Activated CD8-positive, alpha-beta memory T cell treated with anti-CD3 and anti-CD28 coated beads, Interleukin-2, amount 50 U/mL, for 48 hours (primary cell): ENCODE measurements around the gene PTPRN2.

ENCODE experiments used
- DNase-seq: peaks from one replicate; pipeline ENCODE4 v3.0.0-alpha.2; 2020

PTPRN2 gene

GRCh38 chr7:157660971-157661610, 926.5 kb downstream of the PTPRN2 start:
- DNase-seq = no peak

- DNase-seq = no peak
Observed at GRCh38 chr7:157658851-157659412, 928.7 kb downstream of the PTPRN2 start.

- DNase-seq = no peak
Observed at GRCh38 chr7:157657741-157658740, 929.6 kb downstream of the PTPRN2 start.

- DNase-seq = no peak
Observed at GRCh38 chr7:157656195-157656769, 931.3 kb downstream of the PTPRN2 start.

- DNase-seq = no peak
Observed at GRCh38 chr7:157654350-157654749, 933.3 kb downstream of the PTPRN2 start.

- no peak for DNase-seq
Observed at GRCh38 chr7:157653827-157654207, 933.8 kb downstream of the PTPRN2 start.

- no peak for DNase-seq
Observed at GRCh38 chr7:157652954-157653826, 934.4 kb downstream of the PTPRN2 start.

- no peak for DNase-seq
Observed at GRCh38 chr7:157652161-157652953, 935.3 kb downstream of the PTPRN2 start.

GRCh38 chr7:157651366-157652160, 936.1 kb downstream of the PTPRN2 start:
- no peak for DNase-seq

GRCh38 chr7:157650801-157651200, 936.8 kb downstream of the PTPRN2 start:
- DNase-seq = no peak

GRCh38 chr7:157650131-157650631, 937.4 kb downstream of the PTPRN2 start:
- no peak for DNase-seq

GRCh38 chr7:157646551-157646950, 941.1 kb downstream of the PTPRN2 start:
- no peak for DNase-seq

GRCh38 chr7:157645539-157645938, 942.1 kb downstream of the PTPRN2 start:
- no peak for DNase-seq

- no peak for DNase-seq
Observed at GRCh38 chr7:157644946-157645345, 942.7 kb downstream of the PTPRN2 start.

- no peak for DNase-seq
Observed at GRCh38 chr7:157643525-157643970, 944.1 kb downstream of the PTPRN2 start.

- no peak for DNase-seq
Observed at GRCh38 chr7:157641866-157642265, 945.8 kb downstream of the PTPRN2 start.

GRCh38 chr7:157640144-157640543, 947.5 kb downstream of the PTPRN2 start:
- DNase-seq = no peak

- DNase-seq = no peak
Observed at GRCh38 chr7:157638563-157638962, 949.1 kb downstream of the PTPRN2 start.

- DNase-seq = no peak
Observed at GRCh38 chr7:157637216-157637949, 950.2 kb downstream of the PTPRN2 start.

GRCh38 chr7:157635669-157636068, 952.0 kb downstream of the PTPRN2 start:
- DNase-seq = no peak
